GM19397 (cell line): ENCODE measurements around the gene SLC2A11.
A peak's percentile ranks its signal among the peaks of the same experiment; 100 is the strongest.

ENCODE experiments used
- ATAC-seq: cut with Tn5 transposase; IDR thresholded peaks from one replicate; pipeline ENCODE4 v1.9.1; 2021; ENCODE audit warnings: mild to moderate bottlenecking, moderate library complexity; ENCODE audit not compliant: unreplicated experiment

Gene SLC2A11

GRCh38 chr22:23831781-23832180, 25.9 kb upstream of the SLC2A11 start:
- ATAC-seq = no peak

- no peak for ATAC-seq
Observed at GRCh38 chr22:23832226-23833016, 25.3 kb upstream of the SLC2A11 start.

GRCh38 chr22:23833017-23833751, 24.5 kb upstream of the SLC2A11 start:
- ATAC-seq = no peak

GRCh38 chr22:23833911-23834317, 23.8 kb upstream of the SLC2A11 start:
- ATAC-seq = no peak

GRCh38 chr22:23834406-23834792, 23.3 kb upstream of the SLC2A11 start:
- ATAC-seq = no peak

GRCh38 chr22:23834793-23835483, 22.7 kb upstream of the SLC2A11 start:
- no peak for ATAC-seq

- no peak for ATAC-seq
Observed at GRCh38 chr22:23835484-23836144, 22.1 kb upstream of the SLC2A11 start.

- no peak for ATAC-seq
Observed at GRCh38 chr22:23836281-23836680, 21.4 kb upstream of the SLC2A11 start.

- ATAC-seq = no peak
Observed at GRCh38 chr22:23836692-23837495, 20.8 kb upstream of the SLC2A11 start.

GRCh38 chr22:23837496-23837859, 20.2 kb upstream of the SLC2A11 start:
- ATAC-seq = no peak

- peak; percentile 4 for ATAC-seq
Observed at GRCh38 chr22:23837911-23838680, 19.6 kb upstream of the SLC2A11 start.

- peak; percentile 74 for ATAC-seq
Observed at GRCh38 chr22:23838681-23839468, 18.8 kb upstream of the SLC2A11 start, which contains the start of gene DERL3. Gene DERL3 (minus strand): TSS chr22:23839006. CDS start chr22:23838987, 19 bp downstream.

- ATAC-seq = no peak
Observed at GRCh38 chr22:23840026-23840425, 17.6 kb upstream of the SLC2A11 start.

GRCh38 chr22:23841292-23841691, 16.4 kb upstream of the SLC2A11 start:
- no peak for ATAC-seq

- no peak for ATAC-seq
Observed at GRCh38 chr22:23841736-23842445, 15.8 kb upstream of the SLC2A11 start.

GRCh38 chr22:23842599-23842998, 15.1 kb upstream of the SLC2A11 start:
- ATAC-seq = no peak

GRCh38 chr22:23844739-23845202, 12.9 kb upstream of the SLC2A11 start:
- peak; percentile 6 for ATAC-seq
